ENCODE data around the gene BRPF3. TPM values are rescaled to one million over a fixed set of nuclear protein-coding genes. Genes with fewer than 3 reads are reported as not detected.

The BRPF3 gene
- total and polyA plus RNA-seq, 10 of the 15 experiments (the other 5 are each of a cell fraction or from before 2014, with no cell fraction given) = 2.3 to 16.1 (median 6.7) TPM

DNA sequence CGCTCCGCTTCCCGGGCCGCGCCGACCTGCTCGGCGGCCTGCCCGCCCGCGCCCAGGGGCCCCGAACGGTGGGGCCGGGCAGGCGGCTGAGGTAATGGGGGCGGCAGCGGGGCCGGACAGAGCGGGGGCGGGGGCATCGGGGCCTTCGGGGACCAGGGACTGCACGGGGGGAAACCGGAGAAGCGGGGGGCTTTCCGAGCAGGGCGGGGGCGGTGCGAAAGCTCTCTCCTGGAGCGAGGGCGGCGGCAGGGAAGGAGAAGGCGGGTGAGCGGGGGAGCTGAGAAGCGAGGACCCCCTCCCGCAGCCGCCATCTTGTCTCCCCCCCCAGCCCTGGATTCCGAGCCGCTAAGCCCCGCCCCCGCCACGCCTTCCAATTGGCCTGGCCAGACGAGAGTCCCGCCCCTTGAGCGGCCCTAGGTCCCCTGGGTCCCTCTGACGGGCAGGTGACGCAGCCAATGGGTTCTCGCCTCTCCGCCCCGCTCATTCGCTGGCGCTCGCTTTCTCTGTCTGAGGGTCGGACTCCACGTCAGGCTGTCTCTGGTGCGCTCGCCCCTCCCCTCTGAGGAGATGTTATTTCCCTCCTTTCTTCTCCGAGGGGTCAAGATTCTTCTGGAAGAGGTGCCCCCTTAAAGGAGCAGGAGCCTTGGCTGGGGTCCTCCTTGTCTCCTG, 470 bp downstream of the BRPF3 start (continued):
- TF ChIP-seq PAX5 (IDR thresholded peaks at IDR 0.05; ENCODE audit: borderline replicate concordance, low read depth, low read length) = peak; percentile 23; the same call in 1 of the 2 replicates
- no peak for TF ChIP-seq CEBPB (IDR thresholded peaks at IDR 0.05; ENCODE audit: borderline replicate concordance in 1 of 2, low read depth in 2 of 2, low read length in 2 of 2)
- no peak for TF ChIP-seq RBBP5 (conservative IDR thresholded peaks at IDR 0.05)
- TF ChIP-seq, protein P1, sequence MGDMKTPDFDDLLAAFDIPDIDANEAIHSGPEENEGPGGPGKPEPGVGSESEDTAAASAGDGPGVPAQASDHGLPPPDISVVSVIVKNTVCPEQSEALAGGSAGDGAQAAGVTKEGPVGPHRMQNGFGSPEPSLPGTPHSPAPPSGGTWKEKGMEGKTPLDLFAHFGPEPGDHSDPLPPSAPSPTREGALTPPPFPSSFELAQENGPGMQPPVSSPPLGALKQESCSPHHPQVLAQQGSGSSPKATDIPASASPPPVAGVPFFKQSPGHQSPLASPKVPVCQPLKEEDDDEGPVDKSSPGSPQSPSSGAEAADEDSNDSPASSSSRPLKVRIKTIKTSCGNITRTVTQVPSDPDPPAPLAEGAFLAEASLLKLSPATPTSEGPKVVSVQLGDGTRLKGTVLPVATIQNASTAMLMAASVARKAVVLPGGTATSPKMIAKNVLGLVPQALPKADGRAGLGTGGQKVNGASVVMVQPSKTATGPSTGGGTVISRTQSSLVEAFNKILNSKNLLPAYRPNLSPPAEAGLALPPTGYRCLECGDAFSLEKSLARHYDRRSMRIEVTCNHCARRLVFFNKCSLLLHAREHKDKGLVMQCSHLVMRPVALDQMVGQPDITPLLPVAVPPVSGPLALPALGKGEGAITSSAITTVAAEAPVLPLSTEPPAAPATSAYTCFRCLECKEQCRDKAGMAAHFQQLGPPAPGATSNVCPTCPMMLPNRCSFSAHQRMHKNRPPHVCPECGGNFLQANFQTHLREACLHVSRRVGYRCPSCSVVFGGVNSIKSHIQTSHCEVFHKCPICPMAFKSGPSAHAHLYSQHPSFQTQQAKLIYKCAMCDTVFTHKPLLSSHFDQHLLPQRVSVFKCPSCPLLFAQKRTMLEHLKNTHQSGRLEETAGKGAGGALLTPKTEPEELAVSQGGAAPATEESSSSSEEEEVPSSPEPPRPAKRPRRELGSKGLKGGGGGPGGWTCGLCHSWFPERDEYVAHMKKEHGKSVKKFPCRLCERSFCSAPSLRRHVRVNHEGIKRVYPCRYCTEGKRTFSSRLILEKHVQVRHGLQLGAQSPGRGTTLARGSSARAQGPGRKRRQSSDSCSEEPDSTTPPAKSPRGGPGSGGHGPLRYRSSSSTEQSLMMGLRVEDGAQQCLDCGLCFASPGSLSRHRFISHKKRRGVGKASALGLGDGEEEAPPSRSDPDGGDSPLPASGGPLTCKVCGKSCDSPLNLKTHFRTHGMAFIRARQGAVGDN (IDR thresholded peaks at IDR 0.05) = no peak
- TF ChIP-seq, protein P2, sequence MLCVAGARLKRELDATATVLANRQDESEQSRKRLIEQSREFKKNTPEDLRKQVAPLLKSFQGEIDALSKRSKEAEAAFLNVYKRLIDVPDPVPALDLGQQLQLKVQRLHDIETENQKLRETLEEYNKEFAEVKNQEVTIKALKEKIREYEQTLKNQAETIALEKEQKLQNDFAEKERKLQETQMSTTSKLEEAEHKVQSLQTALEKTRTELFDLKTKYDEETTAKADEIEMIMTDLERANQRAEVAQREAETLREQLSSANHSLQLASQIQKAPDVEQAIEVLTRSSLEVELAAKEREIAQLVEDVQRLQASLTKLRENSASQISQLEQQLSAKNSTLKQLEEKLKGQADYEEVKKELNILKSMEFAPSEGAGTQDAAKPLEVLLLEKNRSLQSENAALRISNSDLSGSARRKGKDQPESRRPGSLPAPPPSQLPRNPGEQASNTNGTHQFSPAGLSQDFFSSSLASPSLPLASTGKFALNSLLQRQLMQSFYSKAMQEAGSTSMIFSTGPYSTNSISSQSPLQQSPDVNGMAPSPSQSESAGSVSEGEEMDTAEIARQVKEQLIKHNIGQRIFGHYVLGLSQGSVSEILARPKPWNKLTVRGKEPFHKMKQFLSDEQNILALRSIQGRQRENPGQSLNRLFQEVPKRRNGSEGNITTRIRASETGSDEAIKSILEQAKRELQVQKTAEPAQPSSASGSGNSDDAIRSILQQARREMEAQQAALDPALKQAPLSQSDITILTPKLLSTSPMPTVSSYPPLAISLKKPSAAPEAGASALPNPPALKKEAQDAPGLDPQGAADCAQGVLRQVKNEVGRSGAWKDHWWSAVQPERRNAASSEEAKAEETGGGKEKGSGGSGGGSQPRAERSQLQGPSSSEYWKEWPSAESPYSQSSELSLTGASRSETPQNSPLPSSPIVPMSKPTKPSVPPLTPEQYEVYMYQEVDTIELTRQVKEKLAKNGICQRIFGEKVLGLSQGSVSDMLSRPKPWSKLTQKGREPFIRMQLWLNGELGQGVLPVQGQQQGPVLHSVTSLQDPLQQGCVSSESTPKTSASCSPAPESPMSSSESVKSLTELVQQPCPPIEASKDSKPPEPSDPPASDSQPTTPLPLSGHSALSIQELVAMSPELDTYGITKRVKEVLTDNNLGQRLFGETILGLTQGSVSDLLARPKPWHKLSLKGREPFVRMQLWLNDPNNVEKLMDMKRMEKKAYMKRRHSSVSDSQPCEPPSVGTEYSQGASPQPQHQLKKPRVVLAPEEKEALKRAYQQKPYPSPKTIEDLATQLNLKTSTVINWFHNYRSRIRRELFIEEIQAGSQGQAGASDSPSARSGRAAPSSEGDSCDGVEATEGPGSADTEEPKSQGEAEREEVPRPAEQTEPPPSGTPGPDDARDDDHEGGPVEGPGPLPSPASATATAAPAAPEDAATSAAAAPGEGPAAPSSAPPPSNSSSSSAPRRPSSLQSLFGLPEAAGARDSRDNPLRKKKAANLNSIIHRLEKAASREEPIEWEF (IDR thresholded peaks at IDR 0.05; ENCODE audit: insufficient replicate concordance, low read depth, low read length) = no peak
- TF ChIP-seq CBX5 (IDR thresholded peaks at IDR 0.05; ENCODE audit: low read depth) = no peak
- no peak for TF ChIP-seq CBX3 (IDR thresholded peaks at IDR 0.05; ENCODE audit: borderline replicate concordance, low read depth)
- TF ChIP-seq KLF5 (IDR thresholded peaks at IDR 0.05; ENCODE audit: partially characterized antibody) = no peak
- peak; percentile 34 for TF ChIP-seq FOS (IDR thresholded peaks at IDR 0.05; ENCODE audit: borderline replicate concordance, extremely low read depth, insufficient read length)
- no peak for TF ChIP-seq SIX5 (IDR thresholded peaks at IDR 0.05; ENCODE audit: low read depth, low read length, severe bottlenecking)
- 0 out of 2 replicates have a peak, but pooled peaks have one; percentile 70 for TF ChIP-seq HDGF (IDR thresholded peaks at IDR 0.05)
- no peak for TF ChIP-seq YBX1 (IDR thresholded peaks at IDR 0.05)
- no peak for TF ChIP-seq EP300 (IDR thresholded peaks at IDR 0.05; ENCODE audit: borderline replicate concordance in 1 of 2, control insufficient read depth in 1 of 2, low read depth in 2 of 2, low read length in 2 of 2)
- TF ChIP-seq, protein P3, sequence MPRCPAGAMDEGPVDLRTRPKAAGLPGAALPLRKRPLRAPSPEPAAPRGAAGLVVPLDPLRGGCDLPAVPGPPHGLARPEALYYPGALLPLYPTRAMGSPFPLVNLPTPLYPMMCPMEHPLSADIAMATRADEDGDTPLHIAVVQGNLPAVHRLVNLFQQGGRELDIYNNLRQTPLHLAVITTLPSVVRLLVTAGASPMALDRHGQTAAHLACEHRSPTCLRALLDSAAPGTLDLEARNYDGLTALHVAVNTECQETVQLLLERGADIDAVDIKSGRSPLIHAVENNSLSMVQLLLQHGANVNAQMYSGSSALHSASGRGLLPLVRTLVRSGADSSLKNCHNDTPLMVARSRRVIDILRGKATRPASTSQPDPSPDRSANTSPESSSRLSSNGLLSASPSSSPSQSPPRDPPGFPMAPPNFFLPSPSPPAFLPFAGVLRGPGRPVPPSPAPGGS (IDR thresholded peaks at IDR 0.05; ENCODE audit: borderline replicate concordance, insufficient read depth, low read depth, low read length, poor library complexity, severe bottlenecking) = peak; percentile 31
- no peak for TF ChIP-seq POLR2AphosphoS2 (IDR thresholded peaks at IDR 0.05; ENCODE audit: low read depth, low read length)
- TF ChIP-seq SP1 (IDR thresholded peaks at IDR 0.05; ENCODE audit: low read depth, low read length) = peak; percentile 95
- TF ChIP-seq, protein P4, sequence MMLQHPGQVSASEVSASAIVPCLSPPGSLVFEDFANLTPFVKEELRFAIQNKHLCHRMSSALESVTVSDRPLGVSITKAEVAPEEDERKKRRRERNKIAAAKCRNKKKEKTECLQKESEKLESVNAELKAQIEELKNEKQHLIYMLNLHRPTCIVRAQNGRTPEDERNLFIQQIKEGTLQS (IDR thresholded peaks at IDR 0.05; ENCODE audit: borderline replicate concordance, extremely low read depth, low read depth, low read length) = no peak

All from GM12878 (cell line).